ENCODE data around the gene ADAMTSL2. TPM values are rescaled to one million over a fixed set of nuclear protein-coding genes. Genes with fewer than 3 reads are reported as not detected.

ADAMTSL2 gene
- total RNA-seq, 1 donor: 0.10 TPM

DNA sequence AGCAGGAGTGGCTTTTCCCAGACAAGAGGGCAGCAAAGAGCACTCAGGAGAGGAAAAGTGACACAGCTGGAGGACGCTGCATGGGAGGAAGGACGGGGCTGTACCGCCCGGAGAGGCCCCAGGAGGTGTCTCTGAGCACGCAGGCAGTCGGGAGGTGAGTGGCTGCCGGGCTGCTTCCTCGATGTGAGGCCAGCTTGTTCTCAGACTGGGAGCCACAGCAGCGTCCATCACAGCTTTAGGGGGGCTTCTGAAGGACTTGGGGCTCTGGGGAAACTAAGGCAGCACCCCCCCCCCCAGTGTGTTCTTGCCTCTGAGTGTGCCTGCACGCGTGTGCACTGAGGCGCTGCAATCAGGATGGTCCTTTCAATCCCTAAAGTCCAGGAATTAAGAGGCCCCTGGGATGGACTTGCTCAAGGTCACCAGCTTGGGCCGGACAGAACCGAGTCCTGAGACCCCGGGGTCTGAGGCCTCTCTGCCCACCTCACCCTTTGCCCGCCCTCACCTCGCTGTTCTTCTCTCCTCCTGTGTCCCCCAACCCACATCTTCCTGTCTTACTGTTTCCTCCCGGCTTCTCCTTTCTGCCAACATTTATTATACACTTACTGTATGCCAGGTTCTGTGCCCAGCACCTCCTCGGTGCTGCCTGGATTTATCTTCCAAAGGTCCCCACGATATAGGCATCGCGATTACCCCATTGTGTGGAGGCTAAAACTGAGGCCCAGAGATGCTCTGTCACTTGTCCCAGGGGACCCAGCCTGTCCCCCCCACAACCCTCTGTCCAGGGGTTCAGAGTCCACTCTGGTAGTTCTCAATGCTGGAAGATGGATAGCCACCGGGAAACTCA, 41.7 kb downstream of the ADAMTSL2 start:
- no peaks in the 10 kb centered on the region for H3K27me3 ChIP-seq (ENCODE audit: insufficient read depth, low read length)
- H3K4me3 ChIP-seq (ENCODE audit: low read length): no peak overlapping the region
- H3K4me1 ChIP-seq (ENCODE audit: insufficient read depth, low read length): no peaks in the 10 kb centered on the region
- no peaks in the 10 kb centered on the region for H3K9me3 ChIP-seq (ENCODE audit: low read depth, low read length)

DNA sequence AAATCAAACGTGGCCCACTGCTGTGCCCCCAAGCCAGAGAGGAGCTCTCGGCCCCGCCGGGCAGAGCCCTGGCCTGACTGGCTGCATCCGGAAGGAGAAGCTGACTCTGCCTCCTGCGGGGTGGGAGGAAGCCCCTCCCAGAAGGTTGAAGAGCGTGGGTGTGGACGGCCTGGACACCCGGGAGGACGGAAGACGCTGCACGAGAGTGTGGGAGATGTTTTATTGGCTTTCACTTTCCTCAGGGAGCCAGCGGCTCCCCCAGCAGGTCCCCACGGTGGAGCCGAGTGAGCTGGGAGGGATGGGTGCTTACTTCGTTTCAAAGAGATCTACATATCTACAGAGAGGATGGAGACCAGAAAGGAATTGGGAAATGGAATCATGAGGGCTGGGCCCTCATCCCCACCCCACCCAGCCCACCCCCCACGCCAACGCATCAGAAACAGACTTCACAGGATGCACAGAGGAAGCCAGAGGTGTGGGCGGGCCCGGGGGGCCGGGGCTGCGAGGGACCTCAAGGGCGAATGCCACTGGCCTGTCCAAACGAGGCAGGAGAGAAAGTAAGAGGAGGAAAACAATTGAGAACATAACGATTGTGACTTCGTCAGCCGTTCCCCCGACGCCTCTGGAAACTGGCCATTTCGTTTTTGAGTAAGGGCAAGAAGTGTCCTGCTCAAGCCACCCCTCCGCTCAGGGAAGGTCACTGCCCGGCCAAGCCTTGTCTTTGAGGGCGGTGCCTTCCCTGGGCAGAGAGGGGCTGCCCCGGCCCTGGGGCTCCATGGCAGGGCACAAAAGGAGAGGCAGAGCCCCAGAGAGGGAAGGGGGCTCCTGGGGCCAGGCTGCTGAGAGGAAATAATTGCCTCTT, 42.6 kb downstream of the ADAMTSL2 start:
- Histone ChIP-seq H3K27me3 (ENCODE audit: insufficient read depth, low read length) (no peaks in the 10 kb centered on the region), H3K4me3 (ENCODE audit: low read length) (no peak overlapping the region), H3K4me1 (ENCODE audit: insufficient read depth, low read length) (no peaks in the 10 kb centered on the region), H3K9me3 (ENCODE audit: low read depth, low read length) (no peaks in the 10 kb centered on the region)

GRCh38 chr9:133577737-133578112, 43.2 kb downstream of the ADAMTSL2 start:
- Histone ChIP-seq H3K4me3 (ENCODE audit: low read length) (no peak overlapping the region), H3K4me1 (ENCODE audit: insufficient read depth, low read length) (no peaks in the 10 kb centered on the region), H3K27me3 (ENCODE audit: insufficient read depth, low read length) (no peaks in the 10 kb centered on the region), H3K9me3 (ENCODE audit: low read depth, low read length) (no peaks in the 10 kb centered on the region)

DNA sequence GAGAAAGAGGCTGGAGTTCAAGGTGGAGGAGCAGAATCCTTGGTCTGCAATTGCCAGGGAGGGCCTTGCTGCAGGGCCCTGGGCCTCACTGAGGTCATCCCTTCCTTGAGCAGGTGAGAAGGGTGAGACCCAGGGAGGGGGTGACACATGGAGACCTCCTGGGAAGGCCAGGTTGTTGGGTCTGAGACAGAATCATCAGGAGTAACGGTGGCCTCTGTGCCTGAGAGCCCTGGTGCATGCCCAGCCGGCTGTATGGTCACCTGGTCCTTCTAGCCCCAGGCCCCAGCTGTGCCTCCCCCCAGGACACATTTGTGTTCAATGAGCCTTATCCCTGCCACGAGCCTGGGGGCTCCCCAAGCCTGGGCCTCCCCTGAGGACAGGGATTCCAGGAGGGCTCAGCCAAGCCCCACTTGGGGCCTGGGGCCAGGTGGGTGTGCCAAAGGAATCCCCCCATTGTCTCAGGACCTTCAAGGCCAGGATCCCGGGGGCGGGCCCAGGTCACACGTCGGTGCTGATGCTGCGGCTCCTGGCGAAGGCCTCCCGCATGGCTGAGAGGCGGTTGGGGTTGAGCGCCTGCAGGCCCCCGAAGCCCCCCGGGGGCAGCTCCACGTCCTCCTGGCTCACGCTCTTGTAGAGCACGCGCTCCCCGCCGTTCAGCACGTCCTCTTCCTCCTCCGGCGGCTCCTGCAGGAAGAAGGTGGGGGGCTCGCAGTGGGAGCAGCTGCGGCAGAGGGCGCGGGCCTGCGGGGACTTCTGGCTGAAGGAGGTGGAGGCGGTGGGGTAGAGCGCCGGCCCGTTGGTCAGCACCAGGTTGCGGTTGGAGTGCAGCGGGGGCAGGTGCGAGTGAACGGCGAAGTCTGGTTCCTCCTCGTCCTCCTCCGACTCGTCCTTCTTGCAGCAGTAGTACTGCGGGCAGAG, 44.3 kb downstream of the ADAMTSL2 start:
- H3K27me3 ChIP-seq (ENCODE audit: insufficient read depth, low read length): no peaks in the 10 kb centered on the region

GRCh38 chr9:133579601-133580418, 45.3 kb downstream of the ADAMTSL2 start:
- Histone ChIP-seq H3K27me3 (ENCODE audit: insufficient read depth, low read length) (no peaks in the 10 kb centered on the region), H3K4me3 (ENCODE audit: low read length) (no peak overlapping the region), H3K9me3 (ENCODE audit: low read depth, low read length) (no peaks in the 10 kb centered on the region), H3K4me1 (ENCODE audit: insufficient read depth, low read length) (no peaks in the 10 kb centered on the region)

More for the DNA sequence above, 44.3 kb downstream of the ADAMTSL2 start:
- no peaks in the 10 kb centered on the region for H3K9me3 ChIP-seq (ENCODE audit: low read depth, low read length)
- H3K4me1 ChIP-seq (ENCODE audit: insufficient read depth, low read length): no peaks in the 10 kb centered on the region
- no peak overlapping the region for H3K4me3 ChIP-seq (ENCODE audit: low read length)

GRCh38 chr9:133580419-133580738, 45.9 kb downstream of the ADAMTSL2 start:
- Histone ChIP-seq H3K27me3 (ENCODE audit: insufficient read depth, low read length) (peaks cover under 1% of the 10 kb centered on the region), H3K9me3 (ENCODE audit: low read depth, low read length) (no peaks in the 10 kb centered on the region), H3K4me3 (ENCODE audit: low read length) (no peak overlapping the region), H3K4me1 (ENCODE audit: insufficient read depth, low read length) (no peaks in the 10 kb centered on the region)

DNA sequence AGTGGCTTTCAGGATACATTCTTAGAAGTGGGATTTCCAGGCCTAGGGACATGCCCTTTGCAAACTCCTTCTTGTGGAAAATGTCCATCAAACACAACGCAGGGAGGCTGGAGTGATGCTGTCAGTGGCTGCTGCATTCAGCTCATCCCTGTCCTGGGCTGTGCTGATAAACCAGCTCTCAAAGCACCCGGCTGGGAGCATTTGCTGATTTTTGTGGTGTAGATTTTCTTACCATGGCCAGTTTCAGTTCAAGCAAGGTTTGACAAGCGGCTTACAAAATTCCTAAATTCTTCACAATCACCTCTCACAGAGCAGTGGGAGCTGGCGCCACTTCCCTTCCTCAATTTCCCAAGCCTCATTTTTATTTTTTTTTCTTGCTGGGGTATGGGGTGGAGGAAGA, 46.5 kb downstream of the ADAMTSL2 start:
- H3K27me3 ChIP-seq (ENCODE audit: insufficient read depth, low read length): peaks cover 6% of the 10 kb centered on the region
- no peaks in the 10 kb centered on the region for H3K4me1 ChIP-seq (ENCODE audit: insufficient read depth, low read length)
- no peak overlapping the region for H3K4me3 ChIP-seq (ENCODE audit: low read length)

GRCh38 chr9:133581513-133582343, 47.2 kb downstream of the ADAMTSL2 start:
- Histone ChIP-seq H3K9me3 (ENCODE audit: low read depth, low read length) (no peaks in the 10 kb centered on the region), H3K4me1 (ENCODE audit: insufficient read depth, low read length) (no peaks in the 10 kb centered on the region), H3K4me3 (ENCODE audit: low read length) (no peak overlapping the region), H3K27me3 (ENCODE audit: insufficient read depth, low read length) (peaks cover 11% of the 10 kb centered on the region)

More for the DNA sequence above, 46.5 kb downstream of the ADAMTSL2 start:
- no peaks in the 10 kb centered on the region for H3K9me3 ChIP-seq (ENCODE audit: low read depth, low read length)

- Histone ChIP-seq H3K9me3 (ENCODE audit: low read depth, low read length) (no peaks in the 10 kb centered on the region), H3K4me3 (ENCODE audit: low read length) (no peak overlapping the region), H3K4me1 (ENCODE audit: insufficient read depth, low read length) (no peaks in the 10 kb centered on the region), H3K27me3 (ENCODE audit: insufficient read depth, low read length) (peaks cover 11% of the 10 kb centered on the region)
These were observed 48.1 kb downstream of the ADAMTSL2 start for GRCh38 chr9:133582501-133583045.

DNA sequence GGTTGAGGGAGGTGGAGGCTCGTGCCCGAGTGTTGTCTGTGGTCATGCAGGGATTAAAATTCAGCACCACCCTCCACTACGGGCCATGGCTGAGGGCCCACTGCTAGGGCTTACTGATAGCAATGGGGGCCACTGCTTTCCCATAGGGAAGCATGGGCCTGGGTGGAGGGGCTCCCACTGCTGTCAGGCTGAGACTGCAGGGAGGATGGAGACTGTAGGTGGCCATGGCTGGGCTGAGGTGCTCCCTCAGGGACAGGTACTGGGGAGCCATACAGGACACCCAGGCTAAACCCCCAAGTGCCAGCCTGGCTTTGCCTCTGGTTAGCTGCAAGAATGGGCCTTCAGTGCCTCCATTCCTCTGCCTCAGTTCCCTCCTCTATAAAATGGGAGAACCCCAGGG, 48.6 kb downstream of the ADAMTSL2 start:
- H3K4me3 ChIP-seq (ENCODE audit: low read length): no peak overlapping the region
- H3K9me3 ChIP-seq (ENCODE audit: low read depth, low read length): no peaks in the 10 kb centered on the region
- peaks cover 11% of the 10 kb centered on the region for H3K27me3 ChIP-seq (ENCODE audit: insufficient read depth, low read length)
- H3K4me1 ChIP-seq (ENCODE audit: insufficient read depth, low read length): no peaks in the 10 kb centered on the region

- Histone ChIP-seq H3K27me3 (ENCODE audit: insufficient read depth, low read length) (peaks cover 11% of the 10 kb centered on the region), H3K9me3 (ENCODE audit: low read depth, low read length) (no peaks in the 10 kb centered on the region), H3K4me3 (ENCODE audit: low read length) (no peak overlapping the region), H3K4me1 (ENCODE audit: insufficient read depth, low read length) (no peaks in the 10 kb centered on the region)
These were observed 49.1 kb downstream of the ADAMTSL2 start for GRCh38 chr9:133583586-133583985.

- no peak overlapping the region for H3K4me3 ChIP-seq (ENCODE audit: low read length)
- H3K9me3 ChIP-seq (ENCODE audit: low read depth, low read length): no peaks in the 10 kb centered on the region
- H3K27me3 ChIP-seq (ENCODE audit: insufficient read depth, low read length): peaks cover 11% of the 10 kb centered on the region
- no peaks in the 10 kb centered on the region for H3K4me1 ChIP-seq (ENCODE audit: insufficient read depth, low read length)
These were observed 49.7 kb downstream of the ADAMTSL2 start for GRCh38 chr9:133584167-133584558.
